CD4-positive, alpha-beta T cell treated with Interleukin-15 for 4 hours (primary cell): ENCODE data around the gene TNFAIP1.
A peak's percentile ranks its signal among the peaks of the same experiment; 100 is the strongest.

Source experiments
- DNase-seq: peaks from one replicate; pipeline ENCODE4 v3.0.0-alpha.2; 2020; ENCODE audit warnings: low spot score

Gene TNFAIP1

DNA sequence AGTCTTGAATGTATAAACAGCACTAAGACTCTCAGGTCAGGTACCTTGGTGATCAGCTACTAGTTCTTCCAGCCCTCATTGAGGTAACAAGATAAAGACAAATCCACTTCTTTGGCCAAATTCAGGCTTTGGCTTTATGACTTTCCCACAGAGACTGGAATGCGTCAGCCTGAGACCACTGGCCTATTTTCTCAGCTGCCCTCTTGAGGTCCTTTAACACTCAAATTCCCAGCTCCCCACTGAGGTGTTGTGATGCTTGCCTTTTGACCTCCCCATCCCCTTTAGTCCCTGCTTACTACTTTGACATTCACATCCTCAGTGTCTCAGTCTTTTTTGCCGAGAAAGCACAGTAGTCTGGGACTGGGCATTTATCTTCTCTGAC lies 10.6 kb downstream of the TNFAIP1 start:
- no peak for DNase-seq

DNA sequence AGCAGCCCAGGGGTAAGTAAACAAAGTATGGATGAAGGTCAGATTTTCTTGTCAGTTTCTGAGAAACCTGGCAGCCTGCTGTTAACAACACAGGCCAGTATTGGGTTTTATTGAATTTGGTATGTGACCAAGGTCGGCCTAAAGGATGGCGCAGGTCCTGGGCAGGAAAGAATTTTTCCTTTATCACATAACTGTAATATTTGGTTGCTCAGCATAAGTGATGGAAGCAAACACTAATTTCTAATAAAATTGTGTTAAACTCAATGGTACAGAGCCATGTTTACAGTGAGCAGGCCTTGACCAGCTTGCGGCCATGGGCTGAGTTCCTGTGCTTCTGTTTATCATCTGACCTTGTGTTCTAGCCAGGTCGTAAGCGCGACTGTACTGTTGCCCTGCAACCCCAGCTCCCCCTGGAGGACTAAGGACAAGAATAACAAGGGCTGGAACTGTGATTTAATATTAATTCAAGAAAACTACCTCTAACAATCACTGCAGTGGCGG lies 11.2 kb downstream of the TNFAIP1 start:
- DNase-seq, result no peak

DNA sequence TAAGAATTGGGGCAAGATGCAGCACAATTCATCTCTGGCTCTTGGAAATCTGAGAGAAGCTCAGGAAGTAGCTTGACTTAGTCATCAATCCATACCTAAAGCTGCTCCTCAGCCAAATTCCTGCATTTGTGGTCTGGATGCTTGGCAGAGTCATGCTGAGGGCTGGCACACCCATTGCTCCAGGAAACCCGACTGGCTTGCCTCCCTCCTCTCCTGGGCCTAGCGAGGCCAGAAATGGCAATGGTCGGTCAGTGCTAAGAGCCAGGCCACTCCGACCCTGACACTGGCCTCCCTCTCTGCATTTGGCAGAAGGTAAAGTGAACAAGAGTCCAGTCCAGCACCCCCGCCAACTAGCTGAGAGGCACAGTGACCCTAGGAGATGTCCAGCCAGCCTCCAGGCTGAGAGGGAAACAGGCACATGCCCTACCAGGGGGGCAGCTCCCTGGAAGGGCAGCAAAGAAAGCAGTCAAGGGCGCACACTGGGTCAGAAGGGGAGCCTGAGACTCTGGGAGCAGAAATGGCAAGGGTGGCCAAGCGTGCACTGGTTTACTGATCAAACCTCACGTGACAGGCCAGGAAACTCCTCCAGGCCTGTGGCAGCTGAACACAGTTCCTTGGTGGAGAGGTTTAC lies 11.8 kb downstream of the TNFAIP1 start:
- DNase-seq, result no peak

DNA sequence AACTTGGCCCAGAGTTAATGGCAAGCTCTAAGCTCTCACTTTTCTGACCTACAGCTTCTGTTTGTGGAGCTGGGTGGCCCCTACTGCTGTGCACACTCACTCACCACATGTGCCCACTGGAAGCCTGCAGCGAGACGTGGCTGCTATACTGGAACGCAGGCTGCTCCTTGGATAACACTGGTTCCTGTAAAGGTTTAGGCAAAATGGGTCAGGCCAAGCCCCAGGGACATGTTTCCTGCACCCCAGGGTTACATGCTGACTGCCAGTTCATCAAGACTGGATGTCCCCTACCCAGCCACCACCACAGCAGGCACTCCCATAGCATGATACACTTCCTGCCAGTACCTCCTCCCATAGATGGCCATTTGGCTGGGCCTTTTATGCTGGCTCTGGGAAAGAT lies 13.4 kb downstream of the TNFAIP1 start:
- DNase-seq, result no peak

DNA sequence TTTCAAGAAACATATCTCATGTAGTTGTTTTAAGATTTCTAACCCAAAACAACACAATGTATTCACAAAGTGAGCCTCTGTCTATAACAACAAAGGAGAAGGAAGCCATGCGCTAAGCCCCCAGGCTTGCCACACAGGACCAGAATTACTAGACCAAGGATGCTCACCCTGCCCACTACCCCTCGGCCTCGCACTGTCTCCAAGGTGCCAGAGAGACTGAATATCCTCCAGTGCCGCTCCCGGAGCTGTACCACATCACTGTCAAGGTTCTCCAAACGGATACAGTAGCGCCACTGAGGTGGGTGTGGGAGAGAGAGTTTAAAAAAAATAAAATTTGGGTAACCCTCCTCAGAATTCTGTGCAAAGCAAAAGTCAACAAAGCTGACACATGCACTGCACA lies 14.7 kb downstream of the TNFAIP1 start:
- no peak for DNase-seq

DNA sequence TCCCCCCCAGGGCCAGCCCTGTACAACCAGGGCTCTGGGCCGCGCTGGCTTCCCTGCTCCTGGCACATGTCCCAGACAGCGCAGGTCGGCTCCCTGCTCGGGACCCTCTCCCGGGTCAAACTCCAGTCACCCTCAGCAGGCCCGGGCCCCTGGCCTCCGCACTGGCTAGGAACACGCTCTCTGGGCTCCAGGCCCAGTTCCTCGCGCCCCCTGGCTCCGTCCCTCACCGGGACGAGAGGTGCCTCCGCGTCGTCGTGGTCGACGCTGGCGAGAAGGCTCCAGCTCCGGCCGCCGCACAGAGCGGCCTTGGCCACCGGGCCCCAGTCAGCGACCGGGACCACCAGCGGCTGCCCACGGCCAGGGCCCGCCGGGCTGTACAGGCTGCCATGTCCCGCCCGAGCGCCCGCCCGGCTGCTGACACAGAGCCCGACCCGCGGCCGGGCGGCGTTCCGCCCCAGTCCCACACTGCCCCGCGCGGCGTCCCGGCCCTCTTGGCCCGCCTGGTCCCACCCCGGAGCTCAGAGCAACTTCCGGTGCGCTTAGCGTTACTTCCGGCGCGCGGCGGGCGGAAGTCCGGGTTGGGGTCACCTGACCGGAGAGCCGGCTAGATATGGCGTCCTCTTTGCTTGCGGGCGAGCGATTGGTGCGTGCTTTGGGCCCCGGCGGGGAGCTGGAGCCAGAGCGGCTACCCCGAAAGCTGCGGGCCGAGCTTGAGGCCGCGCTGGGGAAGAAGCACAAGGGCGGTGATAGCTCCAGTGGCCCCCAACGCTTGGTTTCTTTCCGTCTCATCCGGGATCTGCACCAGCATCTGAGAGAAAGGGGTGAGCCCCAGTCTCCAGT lies 21.7 kb downstream of the TNFAIP1 start, which contains the start of gene POLDIP2:
POLDIP2 (minus strand) TSS at position 467 of the 840 bp plus-strand sequence; CDS start at position 388, 79 bp downstream.
- peak; percentile 96 for DNase-seq

DNA sequence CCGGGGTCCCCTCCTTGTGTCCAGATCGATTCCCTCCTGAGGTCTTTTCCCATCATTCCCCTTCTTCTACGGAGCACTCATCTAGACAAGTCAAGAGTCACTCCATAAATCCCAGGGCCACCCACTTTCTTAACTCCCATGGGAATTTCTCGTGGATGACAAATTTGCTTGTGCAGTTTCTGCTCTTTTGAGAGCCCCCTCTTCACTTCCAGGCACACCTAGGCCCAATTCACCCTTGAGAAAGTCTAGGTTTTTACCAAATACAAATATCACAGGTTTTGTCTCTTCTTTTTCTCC lies 22.3 kb downstream of the TNFAIP1 start:
- no peak for DNase-seq

DNA sequence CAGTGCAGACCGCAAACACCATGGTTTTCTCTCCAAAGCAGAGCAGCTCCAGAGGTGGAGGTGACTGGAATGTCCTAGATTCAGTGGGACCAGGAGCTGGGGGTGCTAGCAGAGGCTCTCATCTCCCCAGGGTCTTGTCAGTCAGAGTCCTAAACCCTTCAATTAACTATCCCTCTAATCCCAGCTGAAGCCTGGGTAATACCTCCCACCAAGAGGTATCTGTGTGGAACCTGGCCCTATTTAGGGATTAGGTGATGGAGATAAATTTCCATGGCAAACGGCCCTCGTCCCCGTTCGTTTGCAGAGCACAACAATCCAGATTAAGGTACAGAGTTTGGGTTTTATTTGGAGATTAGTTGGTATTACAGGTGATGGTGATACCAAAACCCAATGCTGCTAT lies 27.6 kb downstream of the TNFAIP1 start:
- DNase-seq, result no peak

DNA sequence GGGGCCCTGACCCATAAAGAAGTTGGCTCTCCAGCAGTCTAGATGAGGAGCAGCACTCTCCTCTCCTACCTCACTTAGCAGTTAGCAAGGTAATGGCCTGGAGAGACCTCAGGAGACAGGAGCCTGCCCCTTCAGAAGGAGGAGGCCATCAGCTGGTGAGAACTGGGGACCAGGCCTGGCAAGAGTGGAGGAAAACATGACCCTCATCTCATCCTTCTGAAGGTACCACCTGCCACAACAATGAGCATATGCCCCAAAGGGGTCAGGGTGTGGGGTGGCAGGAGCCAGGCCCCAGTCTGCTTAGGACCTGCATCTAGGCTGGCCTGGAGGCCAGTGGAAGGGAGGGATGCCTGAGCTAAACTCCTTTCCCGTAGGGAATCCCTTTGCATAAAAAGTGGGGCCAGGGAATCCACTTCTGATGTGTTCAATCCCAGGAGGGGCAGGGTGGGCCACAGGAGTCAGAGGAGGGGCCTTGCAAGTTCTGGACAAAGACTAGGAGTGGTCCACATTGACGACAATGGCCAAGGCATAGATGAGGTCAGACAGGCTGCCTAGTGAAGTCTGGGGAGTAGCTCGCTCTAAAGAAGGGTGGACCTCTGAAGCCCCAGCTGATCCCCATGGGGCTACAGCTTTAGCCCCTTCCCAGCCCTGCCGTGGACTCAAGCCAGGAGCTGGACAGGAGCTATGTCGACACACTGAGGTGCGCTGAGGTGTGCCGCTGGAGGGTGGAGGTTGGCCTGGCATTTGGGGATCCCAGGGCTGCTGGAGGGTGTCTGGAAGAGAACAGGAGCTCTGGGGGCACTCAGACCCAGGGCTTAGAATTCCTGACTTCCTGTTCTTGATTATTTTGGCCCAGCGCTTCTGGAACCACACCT lies 28.5 kb downstream of the TNFAIP1 start:
- DNase-seq, result no peak

DNA sequence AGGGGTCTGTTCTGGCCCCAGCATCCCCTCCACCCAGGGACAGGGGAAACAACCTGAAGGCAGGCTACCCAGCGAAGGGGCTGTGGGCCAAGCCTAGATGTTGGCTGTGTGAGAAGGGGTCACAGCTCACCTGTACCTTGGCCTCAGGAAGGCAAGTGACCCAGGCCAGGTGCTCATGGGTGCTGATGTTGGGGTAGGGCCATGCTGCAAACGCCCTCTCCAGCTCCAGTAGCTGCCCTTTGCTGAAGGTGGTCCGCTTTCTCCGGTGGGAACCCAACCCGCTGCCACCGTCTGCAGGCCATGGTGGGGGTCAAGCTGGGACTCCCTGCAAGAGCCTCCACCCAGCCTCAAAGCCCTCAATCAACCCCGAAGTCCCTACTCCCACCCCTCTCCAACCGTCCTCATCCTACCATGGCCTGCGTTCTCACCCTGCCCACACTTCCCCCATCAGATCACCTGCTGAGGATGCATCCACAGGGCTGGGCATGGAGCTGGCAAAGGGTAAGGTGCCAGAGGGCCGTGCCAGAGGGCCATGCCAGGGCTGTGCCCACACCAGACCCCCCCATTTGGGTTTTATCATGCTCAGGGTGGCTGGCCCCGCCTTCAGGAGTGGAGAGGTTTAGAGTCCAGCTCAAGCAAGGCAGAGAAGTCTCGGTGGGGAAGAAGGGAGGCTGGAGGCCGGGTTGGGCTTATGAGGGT lies 29.3 kb downstream of the TNFAIP1 start, which contains the start of gene SEBOX:
SEBOX (minus strand) TSS at position 535 of the 699 bp plus-strand sequence; CDS start at position 487, 48 bp downstream.
- DNase-seq, result no peak

DNA sequence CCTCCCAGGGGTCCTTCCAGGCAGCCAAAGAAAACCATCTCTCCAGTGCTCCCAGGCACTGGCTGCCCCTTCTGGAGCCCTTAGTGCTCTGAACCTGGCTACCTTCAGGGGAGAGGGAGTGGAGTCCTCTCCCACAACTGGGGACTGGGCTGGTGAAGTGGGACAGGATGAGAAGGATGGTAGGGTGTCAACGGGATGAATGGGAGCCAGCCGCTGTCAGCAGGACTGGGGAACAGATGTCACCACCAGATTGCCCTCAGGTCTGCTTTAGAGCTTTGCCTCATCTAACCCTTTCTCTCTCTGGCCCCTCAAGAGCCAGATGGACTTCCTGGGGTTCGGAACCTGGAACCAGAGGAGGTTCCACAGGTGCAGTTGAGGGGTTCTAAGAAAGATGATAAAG lies 29.9 kb downstream of the TNFAIP1 start:
- no peak for DNase-seq

DNA sequence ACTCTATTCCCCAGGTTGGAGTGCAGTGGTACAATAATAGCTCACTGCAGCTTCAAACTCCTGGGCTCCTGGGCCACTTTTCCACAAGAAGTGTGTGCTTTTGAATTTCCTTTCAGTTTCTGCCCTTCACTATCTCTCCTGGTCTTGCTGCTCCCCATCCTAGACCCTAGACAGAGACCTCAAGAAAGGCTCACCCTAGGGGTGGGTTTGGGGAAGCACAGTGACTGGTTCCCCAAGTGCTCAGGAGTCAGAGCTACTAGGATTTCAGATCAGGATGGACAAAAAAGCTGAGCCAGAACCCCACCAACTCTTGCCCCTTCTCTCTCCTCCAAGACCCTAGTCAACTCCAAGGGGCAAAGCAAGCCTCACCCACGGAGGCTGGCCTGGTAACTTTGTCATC lies 31.0 kb downstream of the TNFAIP1 start:
- DNase-seq, result no peak

DNA sequence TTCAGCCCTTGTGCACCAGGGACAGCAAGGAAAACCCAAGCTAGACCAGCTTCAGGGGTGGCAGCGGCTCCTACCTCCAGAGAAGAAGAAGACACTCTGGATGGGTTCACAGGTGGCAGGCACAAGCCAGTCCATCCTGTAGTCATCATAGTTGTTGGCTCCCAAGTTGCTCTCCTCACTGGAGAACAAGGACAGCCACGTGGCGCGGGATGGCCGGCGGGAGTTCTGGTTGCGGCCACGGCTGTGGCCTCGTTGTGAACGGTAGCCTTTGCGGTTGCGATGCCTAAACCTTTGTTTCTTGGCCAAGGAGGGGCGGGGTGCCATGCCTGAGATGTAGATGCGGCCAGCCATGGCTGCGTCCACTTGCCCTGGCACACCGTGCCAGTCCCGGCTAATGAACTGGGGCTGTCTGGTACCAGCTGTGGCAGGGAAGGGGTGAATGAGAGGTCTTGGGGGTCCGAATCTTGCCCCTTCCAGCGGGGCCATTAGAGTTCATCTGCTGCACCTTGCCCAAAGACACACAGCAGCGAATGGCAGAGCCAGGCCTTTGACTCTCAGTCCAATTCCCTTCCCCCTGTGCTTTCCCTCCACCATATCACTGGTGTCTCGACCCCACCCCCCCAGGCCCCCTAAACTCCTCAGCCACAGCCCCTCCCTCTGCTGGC lies 32.2 kb downstream of the TNFAIP1 start:
- DNase-seq, result no peak

DNA sequence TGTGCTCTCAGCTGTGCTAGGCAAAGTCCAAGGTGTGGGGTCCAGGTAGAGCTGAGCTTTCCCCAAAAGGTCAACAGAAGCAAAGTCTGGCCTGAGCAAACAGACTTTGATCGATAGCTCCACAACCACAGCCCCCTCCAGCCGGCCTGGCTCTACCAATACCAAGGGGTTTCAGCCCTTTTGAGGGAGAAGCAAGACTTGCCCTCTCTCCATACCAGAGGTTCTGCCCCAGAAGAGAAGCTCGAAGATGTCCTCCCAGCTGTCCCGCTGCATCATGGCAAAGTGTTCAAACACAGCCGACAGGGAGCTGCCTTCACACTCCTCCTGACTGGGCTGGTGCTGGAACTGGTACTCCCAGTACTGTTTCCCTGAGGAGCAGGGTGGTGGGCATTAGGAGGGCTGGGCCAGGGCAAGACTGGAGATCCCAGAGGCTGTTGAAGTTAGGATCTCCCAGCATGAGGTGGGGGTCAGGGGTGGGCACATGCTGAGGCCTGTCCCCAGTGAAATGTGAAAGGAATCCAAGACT lies 32.8 kb downstream of the TNFAIP1 start:
- no peak for DNase-seq

DNA sequence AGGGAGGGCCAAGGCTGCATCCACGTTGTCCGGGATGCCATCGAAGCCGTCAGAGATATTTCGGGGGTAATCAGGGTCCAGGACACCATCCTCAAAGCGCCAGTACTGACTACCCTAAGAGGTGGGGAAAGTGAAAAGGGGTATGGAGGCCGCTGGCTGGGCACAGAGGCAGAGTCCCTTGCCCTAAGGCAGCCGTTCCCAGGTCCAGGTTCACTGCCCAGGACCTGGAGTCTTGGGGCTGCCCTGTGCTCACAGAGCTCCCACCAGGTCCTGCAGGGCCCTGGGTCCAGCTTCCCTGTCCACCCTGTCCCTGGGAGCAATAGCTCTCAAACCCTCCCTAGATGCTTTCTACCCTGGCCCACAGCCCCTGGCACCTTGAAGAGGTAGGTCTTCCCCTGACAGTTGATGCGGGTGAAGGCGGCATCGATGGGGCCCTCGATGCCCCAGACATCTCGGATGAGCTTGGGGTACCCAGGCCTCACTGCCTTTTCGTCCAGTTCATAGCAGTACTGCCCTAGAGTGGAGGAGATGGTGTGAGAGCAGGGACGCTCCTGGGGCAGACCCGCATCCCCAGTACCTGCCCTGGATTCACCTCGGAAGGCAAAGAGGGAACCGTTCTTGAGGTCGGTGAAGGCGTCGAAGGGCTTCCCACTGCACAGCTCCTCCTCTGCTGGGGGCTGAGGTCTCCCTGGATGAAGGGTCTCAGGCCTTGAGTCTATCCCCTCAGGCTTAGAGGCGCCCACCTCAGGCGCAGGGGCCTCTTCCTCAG lies 33.5 kb downstream of the TNFAIP1 start:
- no peak for DNase-seq

DNA sequence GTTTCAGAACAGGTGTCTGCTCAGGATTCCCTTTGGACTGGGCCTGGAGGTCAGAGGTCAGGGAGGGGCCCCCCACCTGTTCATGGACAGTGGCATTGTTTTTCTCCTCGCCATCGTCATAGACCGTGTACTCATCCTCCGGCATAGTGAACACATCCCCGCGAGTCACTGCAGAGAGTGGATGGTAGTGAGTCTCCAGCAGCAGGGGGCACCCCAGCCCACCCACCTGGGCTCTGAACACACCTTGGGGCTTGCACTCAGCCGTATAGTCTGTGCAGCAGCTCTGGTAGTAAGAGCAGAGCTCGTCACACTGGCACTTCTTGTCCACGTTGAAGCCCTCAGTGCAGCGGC lies 34.1 kb downstream of the TNFAIP1 start:
- no peak for DNase-seq

DNA sequence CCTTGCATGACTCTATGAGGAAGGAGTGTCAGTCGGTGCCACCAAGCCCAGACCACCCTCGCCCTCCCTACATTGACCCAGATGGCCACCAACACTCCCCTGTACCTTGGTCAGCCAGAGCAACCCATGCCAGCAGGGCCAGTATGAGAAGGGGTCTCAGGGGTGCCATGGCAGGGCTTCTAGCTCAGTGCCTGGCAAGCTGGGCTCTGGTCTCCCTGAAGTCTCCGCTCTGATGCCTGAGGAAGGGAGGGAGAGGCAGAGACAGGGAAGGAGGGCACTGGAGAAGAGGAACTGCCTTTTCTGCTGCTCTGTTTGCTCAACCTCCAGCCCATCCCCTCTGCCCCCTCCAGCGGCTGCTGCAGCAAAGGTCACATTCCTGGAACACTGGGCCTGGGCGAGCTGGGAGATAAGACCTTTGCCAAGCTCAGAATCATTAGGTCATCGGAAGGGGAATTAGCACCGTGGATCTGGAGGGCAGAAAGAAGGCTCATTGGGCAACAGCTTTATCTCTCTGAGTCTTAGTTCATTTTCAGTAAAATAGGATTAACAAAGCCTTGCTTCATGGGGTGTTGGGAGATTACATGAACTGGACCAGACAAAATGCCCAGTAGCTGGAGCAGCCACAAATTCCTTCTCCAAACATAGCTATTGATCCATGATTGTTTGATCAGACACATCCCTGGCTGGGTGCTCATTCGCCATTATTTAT lies 34.6 kb downstream of the TNFAIP1 start, which contains the start of gene VTN:
VTN (minus strand) TSS at position 273 of the 709 bp plus-strand sequence; CDS start at position 169, 104 bp downstream.
- no peak for DNase-seq

DNA sequence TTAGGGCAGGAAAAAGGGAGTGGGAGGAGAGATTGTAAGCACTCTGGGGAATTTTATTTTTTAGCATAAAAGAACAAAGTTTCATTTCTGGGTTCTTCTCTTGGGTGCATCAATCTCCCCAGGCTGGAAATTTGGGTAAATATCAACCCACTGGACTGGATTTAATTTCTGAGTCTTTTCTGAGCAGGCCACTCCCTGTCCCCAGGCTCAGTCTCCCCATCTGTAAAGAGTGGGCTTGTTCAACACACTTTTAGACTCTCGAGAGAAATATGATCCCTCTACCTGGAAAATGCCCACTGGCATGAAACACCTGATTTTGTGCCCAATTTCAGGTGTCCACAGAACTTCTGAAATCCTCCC lies 35.2 kb downstream of the TNFAIP1 start:
- no peak for DNase-seq
